ENCODE measurements around the gene METTL23. TPM values are rescaled to one million over a fixed set of nuclear protein-coding genes. Genes with fewer than 3 reads are reported as not detected.

The METTL23 gene
- total and polyA plus RNA-seq, 2 of the 8 experiments (the other 6 are each of a cell fraction or from before 2014, with no cell fraction given): 36.1 to 60.2 TPM

DNA sequence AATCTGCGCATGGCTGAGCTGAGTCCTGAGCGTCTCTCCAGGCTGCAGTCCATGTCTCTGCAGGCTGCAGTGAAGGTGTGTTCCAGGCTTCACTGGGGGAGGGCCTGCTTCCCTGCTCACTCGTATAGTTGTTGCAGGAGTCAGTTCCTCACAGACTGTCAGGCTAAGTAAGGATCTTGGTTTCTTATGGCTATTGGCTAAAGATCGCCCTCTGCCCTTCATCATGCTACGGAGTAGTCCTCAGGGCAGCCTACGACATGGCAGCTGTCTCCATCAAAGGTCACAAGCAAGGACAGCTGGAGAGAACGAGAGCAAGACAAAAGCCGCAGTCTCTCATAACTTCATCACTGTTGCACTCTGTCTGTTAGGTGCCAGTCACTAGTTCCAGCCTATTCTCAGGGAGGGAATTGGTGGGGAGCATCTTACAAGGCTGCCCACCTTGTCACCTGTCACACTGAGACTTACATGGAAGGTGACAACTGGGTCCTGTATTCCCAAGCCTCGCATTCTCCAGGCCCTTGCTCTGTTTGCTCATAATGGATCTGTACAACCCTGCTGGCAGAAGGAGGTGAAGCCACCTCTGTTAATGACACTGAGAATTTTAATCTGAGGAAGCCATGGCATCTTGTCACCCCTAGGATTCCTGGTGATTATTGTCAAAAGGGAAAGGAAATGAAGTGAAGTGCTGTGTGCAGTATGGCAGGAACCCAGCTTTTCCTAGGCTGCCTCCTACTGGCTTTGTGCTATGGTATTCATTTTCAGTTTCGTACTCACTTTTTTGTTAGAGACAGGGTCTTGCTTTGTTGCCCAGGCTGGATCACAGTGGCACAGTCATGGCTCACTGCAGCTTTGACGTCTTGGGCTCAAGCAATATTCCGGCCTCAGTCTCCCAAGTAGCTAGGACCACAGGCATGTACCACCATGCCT lies 54.7 kb downstream of the METTL23 start (continued):
- TF ChIP-seq, protein P1, sequence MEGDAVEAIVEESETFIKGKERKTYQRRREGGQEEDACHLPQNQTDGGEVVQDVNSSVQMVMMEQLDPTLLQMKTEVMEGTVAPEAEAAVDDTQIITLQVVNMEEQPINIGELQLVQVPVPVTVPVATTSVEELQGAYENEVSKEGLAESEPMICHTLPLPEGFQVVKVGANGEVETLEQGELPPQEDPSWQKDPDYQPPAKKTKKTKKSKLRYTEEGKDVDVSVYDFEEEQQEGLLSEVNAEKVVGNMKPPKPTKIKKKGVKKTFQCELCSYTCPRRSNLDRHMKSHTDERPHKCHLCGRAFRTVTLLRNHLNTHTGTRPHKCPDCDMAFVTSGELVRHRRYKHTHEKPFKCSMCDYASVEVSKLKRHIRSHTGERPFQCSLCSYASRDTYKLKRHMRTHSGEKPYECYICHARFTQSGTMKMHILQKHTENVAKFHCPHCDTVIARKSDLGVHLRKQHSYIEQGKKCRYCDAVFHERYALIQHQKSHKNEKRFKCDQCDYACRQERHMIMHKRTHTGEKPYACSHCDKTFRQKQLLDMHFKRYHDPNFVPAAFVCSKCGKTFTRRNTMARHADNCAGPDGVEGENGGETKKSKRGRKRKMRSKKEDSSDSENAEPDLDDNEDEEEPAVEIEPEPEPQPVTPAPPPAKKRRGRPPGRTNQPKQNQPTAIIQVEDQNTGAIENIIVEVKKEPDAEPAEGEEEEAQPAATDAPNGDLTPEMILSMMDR (IDR thresholded peaks at IDR 0.05; ENCODE audit: control extremely low read depth in 1 of 3, insufficient read depth in 1 of 3, low read depth in 1 of 3, low read length in 3 of 3): peak in 1 of 3 experiments; percentile 12; a peak in 1 of 4 replicates
